Nucleus accumbens (tissue), 56 donors: Measurements from ENCODE around the gene ALPL.
"Not testable (repeated sequence)": the region's sequence is repeated elsewhere in the genome, so short reads cannot be mapped to it uniquely, and the experiment has no call there.

ENCODE experiments used
- DNase-seq, 56 donors: peaks; one replicate each; lab custom pipeline; 2025; lab: John Stamatoyannopoulos, UW

ALPL gene

GRCh38 chr1:21552715-21553114, 43.5 kb downstream of the ALPL start:
- DNase-seq: no peak

DNA sequence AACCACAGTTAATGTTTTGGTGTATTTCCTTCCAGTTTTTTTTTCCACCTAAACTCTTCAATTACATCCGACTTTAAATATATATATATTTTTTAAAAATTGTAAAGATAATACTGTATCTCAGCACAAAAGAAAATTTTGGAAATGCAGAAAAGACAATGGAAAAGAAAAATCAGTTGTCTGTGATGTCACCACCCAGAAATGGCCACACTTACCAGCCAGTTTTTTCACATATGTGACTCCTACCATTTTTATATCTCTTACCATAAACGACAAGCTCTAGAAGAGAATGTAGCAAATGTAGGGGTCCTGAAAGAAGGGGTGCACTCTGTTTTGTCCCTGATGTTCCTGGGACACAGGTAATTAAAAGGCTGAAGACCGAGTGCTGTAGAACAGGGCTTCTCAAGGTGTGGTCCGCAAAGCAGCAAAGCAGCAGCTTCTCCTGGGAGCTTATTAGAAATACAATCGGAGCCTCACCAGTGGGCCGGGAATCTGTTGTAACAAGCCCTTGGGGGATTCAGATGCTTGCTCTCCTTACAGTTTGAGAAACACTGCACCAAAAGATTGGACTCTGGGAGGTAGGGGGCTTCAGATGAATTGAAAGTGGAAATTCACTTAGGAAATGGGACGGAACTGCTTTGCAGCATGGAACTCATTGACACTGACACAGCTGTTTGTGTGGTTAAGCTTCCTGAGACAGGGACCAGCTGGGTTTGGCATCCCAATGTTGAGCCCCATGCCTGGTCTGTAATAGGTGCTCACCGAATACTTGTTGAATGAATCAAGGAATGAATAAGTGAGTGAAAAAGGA, 44.1 kb downstream of the ALPL start:
- no peak for DNase-seq

DNA sequence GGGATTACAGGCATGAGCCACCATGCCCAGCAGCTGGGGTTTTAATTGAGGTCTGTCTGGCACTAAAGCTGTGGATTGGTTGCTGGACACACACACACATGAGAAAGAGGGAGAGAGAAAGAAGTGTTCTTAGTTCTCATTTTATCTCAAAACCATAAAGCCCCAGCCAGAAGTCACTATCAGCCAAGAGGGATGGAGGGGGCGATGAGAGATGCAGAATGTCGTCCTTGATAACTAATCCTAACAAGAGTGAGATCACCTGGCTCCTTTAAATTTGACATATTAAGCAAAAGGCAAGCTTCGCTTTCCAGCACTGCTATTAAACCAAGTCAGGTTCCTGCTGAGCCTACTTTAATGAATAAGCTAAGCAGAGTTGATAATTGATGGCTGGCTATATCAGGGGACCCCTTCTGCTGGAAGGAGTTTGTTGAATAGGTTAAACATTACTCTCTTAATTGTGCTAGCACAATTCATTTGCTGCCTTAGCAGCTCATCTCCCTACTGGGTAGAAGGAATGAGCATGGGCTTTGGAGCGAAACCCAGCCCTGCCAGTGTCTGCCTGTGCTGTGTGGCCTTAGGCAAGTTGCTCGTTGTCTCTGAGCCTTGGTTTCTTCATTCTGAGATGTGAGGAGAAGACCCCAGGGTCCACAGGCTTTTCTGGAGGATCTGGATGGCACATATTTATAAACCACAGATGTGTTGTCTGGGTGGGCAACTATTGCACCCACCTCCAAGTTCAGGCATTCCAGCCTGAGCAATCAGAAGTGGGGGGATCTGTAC, 50.8 kb downstream of the ALPL start:
- no peak for DNase-seq

GRCh38 chr1:21560916-21561638, 51.9 kb downstream of the ALPL start:
- no peak for DNase-seq

DNA sequence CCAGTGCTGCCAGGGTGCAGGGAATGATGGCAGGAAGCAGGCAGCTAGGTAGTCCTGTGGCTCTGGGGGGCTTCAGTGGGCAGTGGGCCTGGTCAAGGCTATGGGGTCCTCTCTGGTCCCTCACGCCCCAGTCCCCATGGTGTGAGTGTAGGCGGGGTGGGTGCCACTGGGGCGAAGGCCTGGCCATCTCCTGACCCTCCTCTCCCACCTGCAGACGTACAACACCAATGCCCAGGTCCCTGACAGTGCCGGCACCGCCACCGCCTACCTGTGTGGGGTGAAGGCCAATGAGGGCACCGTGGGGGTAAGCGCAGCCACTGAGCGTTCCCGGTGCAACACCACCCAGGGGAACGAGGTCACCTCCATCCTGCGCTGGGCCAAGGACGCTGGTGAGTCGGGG, 53.7 kb downstream of the ALPL start:
- no peak for DNase-seq

DNA sequence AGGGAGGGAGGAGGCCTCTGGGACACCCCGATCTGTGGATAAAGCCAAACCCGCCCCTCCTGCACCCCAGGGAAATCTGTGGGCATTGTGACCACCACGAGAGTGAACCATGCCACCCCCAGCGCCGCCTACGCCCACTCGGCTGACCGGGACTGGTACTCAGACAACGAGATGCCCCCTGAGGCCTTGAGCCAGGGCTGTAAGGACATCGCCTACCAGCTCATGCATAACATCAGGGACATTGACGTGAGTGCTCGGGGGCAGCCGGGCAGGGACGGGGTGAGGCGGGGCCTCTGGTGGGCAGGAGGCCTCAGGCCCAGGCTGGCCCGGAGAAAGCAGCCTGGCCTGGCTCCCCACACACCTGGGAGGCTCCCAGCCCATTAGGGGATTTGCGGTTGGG, 54.7 kb downstream of the ALPL start:
- no peak for DNase-seq

DNA sequence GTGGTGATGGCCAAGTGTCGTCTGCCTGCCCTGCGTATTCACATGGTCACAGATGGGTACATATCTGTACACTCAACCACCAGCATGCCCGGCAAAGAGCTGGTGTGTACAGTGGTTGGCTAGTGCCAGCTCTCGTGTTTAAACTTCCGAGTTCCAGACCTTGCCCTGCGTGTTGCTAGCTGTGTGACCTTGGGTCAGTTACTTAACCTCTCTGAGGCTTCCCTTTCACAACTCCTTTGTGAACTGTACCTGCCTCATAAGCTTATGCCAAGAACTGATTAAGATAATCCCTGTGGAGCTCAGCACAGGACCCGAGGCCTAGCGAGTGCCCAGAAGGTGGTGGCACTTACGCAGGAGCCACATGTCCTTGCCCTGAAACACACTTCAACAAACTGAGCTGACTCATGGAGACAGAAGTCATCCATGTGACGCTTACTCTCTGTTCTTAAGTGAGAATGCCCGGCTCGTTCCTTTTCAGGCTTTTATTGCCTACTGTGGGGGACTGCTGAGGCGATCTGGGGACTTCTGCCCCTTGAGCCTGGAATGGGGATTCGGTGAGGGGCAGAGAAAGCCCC, 55.4 kb downstream of the ALPL start:
- DNase-seq: no peak

DNA sequence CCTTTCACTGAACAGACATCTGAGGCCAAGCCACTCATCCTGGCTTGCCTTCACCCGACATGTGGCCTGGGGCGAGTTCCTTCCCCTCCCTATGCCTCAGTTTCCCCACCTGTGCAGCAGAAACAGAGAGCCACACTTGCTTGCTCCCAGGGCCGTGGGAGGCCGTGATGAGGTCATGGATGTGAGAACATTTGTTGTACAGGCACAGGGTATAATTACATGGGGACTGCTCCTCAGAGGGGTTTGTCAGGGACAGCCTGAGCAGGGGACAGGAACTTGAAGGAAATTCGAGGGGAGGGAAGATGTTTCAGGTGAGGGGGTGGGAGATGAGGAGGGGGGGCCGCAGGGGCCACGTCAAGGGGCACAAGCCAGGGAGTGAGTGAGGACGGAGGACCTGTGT, 56.1 kb downstream of the ALPL start:
- no peak for DNase-seq

GRCh38 chr1:21566361-21566760, 57.1 kb downstream of the ALPL start:
- DNase-seq: not testable (repeated sequence)

- DNase-seq: no peak
Observed at GRCh38 chr1:21567241-21568005, 58.2 kb downstream of the ALPL start.

DNA sequence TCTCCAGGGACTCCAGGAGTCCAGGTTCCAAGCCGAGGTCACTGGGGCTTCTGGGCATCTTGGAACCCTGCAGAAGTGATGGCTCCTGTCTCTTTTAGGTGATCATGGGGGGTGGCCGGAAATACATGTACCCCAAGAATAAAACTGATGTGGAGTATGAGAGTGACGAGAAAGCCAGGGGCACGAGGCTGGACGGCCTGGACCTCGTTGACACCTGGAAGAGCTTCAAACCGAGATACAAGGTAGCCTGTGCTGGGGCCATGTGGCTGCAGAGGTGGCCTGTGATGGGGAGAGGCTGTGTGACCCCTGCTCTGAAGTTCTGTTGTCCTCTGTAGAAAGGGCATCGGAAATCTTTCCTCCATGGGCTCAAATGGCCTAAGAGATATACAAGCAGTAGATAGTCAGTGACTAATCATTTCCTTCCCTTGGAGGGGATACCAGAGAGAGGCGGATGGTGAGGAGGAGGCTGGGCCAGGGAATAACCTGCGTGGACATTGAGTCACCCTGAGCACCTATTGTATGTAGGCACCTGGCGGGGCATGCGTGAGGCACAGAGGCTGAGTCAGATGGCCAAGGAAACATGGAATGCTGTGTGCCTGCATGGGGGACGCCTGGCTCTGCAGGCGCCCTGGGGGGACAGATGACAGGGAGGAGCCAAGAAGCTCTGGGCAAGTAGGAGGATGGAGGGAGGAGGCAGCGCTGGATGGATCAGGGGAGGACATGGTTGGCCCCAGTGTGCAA, 59.0 kb downstream of the ALPL start:
- no peak for DNase-seq

DNA sequence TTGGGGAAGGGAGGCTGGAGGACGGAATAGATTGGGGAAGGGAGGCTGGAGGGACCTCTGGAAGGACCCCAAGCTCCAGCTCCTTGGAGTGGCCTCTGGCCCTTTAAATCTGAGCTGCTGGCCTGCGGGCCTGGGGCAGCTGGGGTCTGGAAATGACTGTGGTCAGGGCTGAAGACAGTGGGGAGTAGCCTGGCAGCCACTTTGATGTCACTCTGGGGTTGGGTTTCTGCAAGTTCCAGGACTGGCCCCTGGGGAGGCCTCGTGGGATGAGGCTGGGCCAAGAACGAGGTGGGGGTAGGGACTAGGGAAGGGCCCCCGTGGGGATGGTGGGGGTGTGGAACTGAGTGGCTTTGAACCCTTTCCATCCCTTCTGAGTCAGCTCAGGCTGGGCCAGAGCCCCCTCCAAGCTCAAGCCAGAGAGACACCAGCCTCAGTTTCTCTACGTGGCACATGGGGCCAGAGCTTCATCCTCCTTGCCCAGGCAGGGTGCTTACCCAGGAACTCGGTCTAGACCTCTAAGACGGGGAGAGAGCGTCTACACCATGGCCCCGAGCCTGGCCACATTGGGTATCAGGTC, 59.7 kb downstream of the ALPL start:
- DNase-seq: no peak

DNA sequence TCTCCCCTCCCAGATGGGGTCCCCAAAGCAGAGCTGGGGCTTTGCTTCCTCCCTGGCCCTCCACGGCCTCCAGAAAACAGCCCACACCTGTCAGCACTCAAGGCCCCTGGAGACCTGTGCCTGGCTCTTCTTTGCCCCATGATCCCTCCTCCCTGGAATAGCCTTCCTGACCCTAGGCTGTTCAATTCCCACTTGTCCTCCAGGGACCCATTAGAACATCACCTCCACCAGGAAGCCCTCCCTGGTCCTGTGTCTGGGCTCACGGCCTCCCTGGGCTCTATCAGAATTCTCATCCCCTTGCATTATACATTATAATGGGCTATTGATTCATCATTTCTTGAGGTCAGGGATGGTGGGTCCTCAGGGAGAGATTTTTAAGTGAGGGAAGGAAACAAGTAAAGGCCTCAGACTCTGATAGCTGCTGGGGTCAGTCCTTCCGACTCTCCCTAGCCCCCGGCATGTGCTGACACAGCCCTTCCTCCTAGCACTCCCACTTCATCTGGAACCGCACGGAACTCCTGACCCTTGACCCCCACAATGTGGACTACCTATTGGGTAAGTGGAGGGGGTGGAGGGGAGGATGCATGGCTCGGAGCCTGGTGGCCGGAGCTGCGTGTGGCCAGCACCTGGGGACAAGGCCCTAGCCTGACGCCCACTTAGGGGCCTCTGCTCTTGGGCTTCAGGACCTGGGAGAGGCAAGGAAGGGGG, 60.8 kb downstream of the ALPL start:
- no peak for DNase-seq

- DNase-seq: no peak
Observed at GRCh38 chr1:21570528-21570875, 61.3 kb downstream of the ALPL start.

DNA sequence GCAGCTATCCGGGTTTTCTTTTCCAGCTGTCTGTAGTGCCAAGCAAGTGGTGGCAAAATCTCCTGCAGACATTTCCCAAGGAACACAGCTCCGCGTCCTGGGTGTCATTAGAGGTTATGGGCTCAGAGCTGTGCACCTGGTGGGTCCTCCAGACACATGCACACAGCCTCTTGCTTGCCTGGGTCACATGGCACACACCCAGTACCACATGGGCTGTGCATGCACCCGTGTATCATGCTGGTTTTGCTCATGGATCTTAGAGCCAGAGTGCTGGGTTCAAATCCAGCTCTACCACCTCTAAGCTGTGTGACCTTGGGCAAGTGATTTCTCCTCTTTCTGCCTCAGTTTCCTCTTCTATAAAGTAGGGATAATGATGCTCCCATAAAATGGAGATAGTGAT, 61.7 kb downstream of the ALPL start:
- no peak for DNase-seq

GRCh38 chr1:21572221-21572620, 63.0 kb downstream of the ALPL start:
- no peak for DNase-seq

DNA sequence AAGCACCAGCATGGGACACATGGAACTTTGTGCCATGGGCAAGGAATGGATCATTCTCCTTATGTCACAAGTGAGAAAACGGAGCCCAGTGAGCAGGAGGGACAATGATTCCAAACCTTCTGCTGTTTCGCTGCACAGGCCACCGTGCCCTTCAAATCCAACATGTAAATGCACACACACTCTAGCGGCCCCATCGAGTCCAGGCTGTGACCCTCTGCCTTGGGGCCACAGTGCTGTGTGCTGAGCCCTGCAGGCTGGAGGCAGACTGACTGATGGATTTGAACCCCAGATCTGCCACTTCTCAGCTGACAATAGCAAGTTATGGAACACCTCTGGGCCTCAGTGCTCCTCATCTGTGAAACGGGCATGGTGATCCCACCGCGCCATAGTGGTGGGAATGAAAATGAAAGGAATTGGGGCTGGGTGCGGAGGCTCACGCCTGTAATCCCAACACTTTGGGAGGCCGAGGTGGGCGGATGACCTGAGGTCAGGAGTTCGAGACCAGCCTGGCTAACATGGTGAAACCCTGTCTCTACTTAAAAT, 63.6 kb downstream of the ALPL start:
- no peak for DNase-seq

GRCh38 chr1:21573475-21573874, 64.3 kb downstream of the ALPL start:
- no peak for DNase-seq
